Mesendoderm (in vitro differentiated cells): ENCODE measurements around the gene CCNH. TPM values are rescaled to one million over a fixed set of nuclear protein-coding genes. Genes with fewer than 3 reads are reported as not detected.

Source experiments
- DNase-seq: peaks from one replicate; pipeline ENCODE4 v3.0.0; 2013
- H2AK5ac ChIP-seq: 2 replicates; pipeline ENCODE4 v1.6.1; 2013; ENCODE audit warnings: low read length, inconsistent platforms
- H2BK120ac ChIP-seq: 2 replicates; pipeline ENCODE4 v1.6.1; 2013; ENCODE audit warnings: low read depth, mild to moderate bottlenecking, low read length, moderate library complexity, mixed read lengths
- H2BK15ac ChIP-seq: replicated peaks from 2 replicates; pipeline ENCODE4 v1.6.1; 2013; ENCODE audit warnings: low read depth, mild to moderate bottlenecking, moderate library complexity
- H2BK5ac ChIP-seq: 2 replicates; pipeline ENCODE4 v1.6.1; 2013; ENCODE audit warnings: low read length, inconsistent platforms
- H3K18ac ChIP-seq: 2 replicates; pipeline ENCODE4 v1.6.1; 2013; ENCODE audit warnings: mild to moderate bottlenecking, low read length, mixed read lengths
- H3K23ac ChIP-seq: one replicate; pipeline ENCODE4 v1.6.1; 2013; ENCODE audit warnings: low read length
- H3K27ac ChIP-seq: 2 replicates; pipeline ENCODE4 v1.5.1; 2013; ENCODE audit warnings: low read depth, mild to moderate bottlenecking, inconsistent platforms, low read length, moderate library complexity
- H3K27me3 ChIP-seq: 2 replicates; pipeline ENCODE4 v1.6.1; 2013; ENCODE audit warnings: low read length, control low read depth, mild to moderate bottlenecking, inconsistent platforms; ENCODE audit not compliant: insufficient read depth, poor library complexity
- H3K36me3 ChIP-seq: 2 replicates; pipeline ENCODE4 v1.6.1; 2013; ENCODE audit warnings: low read length, inconsistent platforms; ENCODE audit not compliant: control insufficient read depth, insufficient read depth
- H3K4ac ChIP-seq: one replicate; pipeline ENCODE4 v1.6.1; 2013; ENCODE audit warnings: low read depth, mild to moderate bottlenecking, low read length, moderate library complexity
- H3K4me1 ChIP-seq: 2 replicates; pipeline ENCODE4 v1.6.1; 2013; ENCODE audit warnings: low read depth, low read length, inconsistent platforms; ENCODE audit not compliant: control insufficient read depth
- H3K4me2 ChIP-seq: 2 replicates; pipeline ENCODE4 v1.6.1; 2013; ENCODE audit warnings: low read length
- H3K4me3 ChIP-seq: 2 replicates; pipeline ENCODE4 v1.5.1; 2013; ENCODE audit warnings: mild to moderate bottlenecking, low read length
- H3K56ac ChIP-seq: one replicate; pipeline ENCODE4 v1.6.1; 2013; ENCODE audit warnings: low read length
- H3K79me1 ChIP-seq: 2 replicates; pipeline ENCODE4 v1.6.1; 2013; ENCODE audit warnings: low read length, inconsistent platforms
- H3K79me2 ChIP-seq: 2 replicates; pipeline ENCODE4 v1.6.1; 2013; ENCODE audit warnings: mild to moderate bottlenecking, low read length; ENCODE audit not compliant: control insufficient read depth, insufficient read depth
- H3K9ac ChIP-seq: 2 replicates; pipeline ENCODE4 v1.6.1; 2013; ENCODE audit warnings: low read length, inconsistent platforms
- H4K5ac ChIP-seq: one replicate; pipeline ENCODE4 v1.6.1; 2013; ENCODE audit warnings: low read length
- H4K8ac ChIP-seq: one replicate; pipeline ENCODE4 v1.6.1; 2013; ENCODE audit warnings: low read depth, mild to moderate bottlenecking, control low read depth, low read length, moderate library complexity
- WGBS: extraction: QIAGEN DNeasy Blood & Tissue Kit; methylation state at CpG from one replicate; pipeline ENCODE4 v1.1.7; 2013; ENCODE audit warnings: low lambda C conversion rate, missing lambda C conversion rate; ENCODE audit not compliant: insufficient coverage; ENCODE audit errors: extremely low coverage; 5-methylcytosine and 5-hydroxymethylcytosine counted together
- polyA plus RNA-seq, 2 experiments: library from polyadenylated mRNA; stranded (reverse); fragments of 200-250 nt; gene quantifications; one replicate each; pipeline ENCODE4 v1.2.3, GENCODE V29; 2013

Gene CCNH
- polyA plus RNA-seq (2013, experiment 1 of 2): 29.2 TPM
- polyA plus RNA-seq (2013, experiment 2 of 2): 30.6 TPM

DNA sequence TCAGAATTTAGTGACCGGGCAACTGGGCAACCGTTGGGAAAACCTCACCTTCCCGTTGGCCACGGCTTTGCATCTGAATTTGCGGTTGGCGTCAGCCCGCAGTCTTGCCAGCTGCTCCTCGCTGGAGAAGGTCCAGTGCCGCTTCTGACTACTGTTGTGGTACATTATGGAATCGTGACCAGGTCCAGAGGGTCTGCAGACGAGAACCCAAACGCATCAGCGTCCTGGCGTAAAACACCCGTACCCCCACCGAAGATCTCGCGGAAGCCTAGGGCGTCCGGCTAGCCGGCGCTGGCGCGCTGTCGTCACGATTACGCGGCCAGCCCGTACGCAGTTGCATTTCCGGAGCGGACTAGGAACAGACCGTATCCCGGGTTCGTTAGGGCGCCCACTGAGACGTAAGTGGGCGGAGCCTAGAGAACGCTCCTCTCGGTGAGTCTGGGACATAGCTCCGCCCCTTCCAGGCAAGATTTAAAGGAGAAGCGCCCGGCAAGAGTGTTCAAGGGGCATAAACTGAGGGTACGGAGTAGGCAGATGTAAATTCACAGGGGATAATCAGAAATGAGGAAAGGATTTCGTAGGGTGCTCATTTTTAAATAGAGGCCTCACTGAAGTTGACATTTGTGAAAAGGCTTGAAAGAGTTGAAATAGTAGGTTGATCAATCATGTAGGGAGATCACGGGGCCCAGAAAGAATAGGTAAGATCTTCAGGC is at the start of gene CCNH:
TSS of gene CCNH (minus strand) at position 301 of the 713 bp plus-strand sequence. CDS start at position 165, 136 bp downstream.
- peak; percentile 99 for DNase-seq
- H3K4me2 ChIP-seq: peak within 1 kb of the TSS; percentile 64
- H3K23ac ChIP-seq: peak within 1 kb of the TSS; percentile 48
- H2AK5ac ChIP-seq: no peak within 1 kb of the TSS
- no peak within 1 kb of the TSS for H2BK15ac ChIP-seq
- peak within 1 kb of the TSS; percentile 21 for H3K18ac ChIP-seq
- H3K79me2 ChIP-seq: peaks cover 16% of the 10 kb centered on the region
- peak within 1 kb of the TSS; percentile 98 for H3K4me3 ChIP-seq
- H3K36me3 ChIP-seq: no peaks in the 10 kb centered on the region
- H3K79me1 ChIP-seq: peaks cover 7% of the 10 kb centered on the region
- no peaks in the 10 kb centered on the region for H3K27me3 ChIP-seq
- H3K4me1 ChIP-seq: no peaks in the 10 kb centered on the region
- peak within 1 kb of the TSS; percentile 42 for H3K4ac ChIP-seq
- H4K5ac ChIP-seq: peak within 1 kb of the TSS; percentile 50
- no CpG with 5 or more reads among the region's 46 CpGs for WGBS
- no peak within 1 kb of the TSS for H4K8ac ChIP-seq
- H2BK120ac ChIP-seq: no peak within 1 kb of the TSS
- no peak within 1 kb of the TSS for H2BK5ac ChIP-seq
- peak within 1 kb of the TSS; percentile 10 for H3K27ac ChIP-seq
- H3K9ac ChIP-seq: peak within 1 kb of the TSS; percentile 96
- H3K56ac ChIP-seq: peak within 1 kb of the TSS; percentile 96

GRCh38 chr5:87457706-87458105 is 45.0 kb upstream of the CCNH start:
- H4K8ac ChIP-seq: no peak overlapping the region
- no peak for DNase-seq
- H3K27me3 ChIP-seq: no peaks in the 10 kb centered on the region

DNA sequence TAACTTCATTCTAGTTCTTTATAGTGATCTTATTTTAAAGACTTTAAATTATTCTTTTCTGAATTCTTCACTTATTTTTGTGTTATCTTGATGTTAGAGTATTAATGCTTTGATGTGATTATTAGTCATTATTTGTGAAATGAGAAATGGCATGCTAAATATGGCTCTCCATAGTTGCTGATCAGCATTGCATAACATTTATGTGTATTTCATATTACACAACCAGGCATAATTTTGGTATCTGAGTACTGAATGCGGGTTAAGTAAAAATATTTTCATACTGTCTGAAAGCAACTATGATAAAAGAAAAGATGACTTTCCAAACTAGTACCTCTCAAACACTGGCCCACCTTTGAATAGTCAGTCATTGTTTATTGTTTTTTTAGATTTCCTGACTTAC is 41.1 kb upstream of the CCNH start:
- WGBS: no CpG with 5 or more reads among the region's 1 CpG
- no peak overlapping the region for H3K23ac ChIP-seq
- no peak for DNase-seq
- H4K8ac ChIP-seq: no peak overlapping the region
- no peak overlapping the region for H4K5ac ChIP-seq
- no peak overlapping the region for H2BK5ac ChIP-seq
- H3K18ac ChIP-seq: no peak overlapping the region
- no peak overlapping the region for H2BK15ac ChIP-seq
- H3K4me1 ChIP-seq: no peaks in the 10 kb centered on the region
- no peaks in the 10 kb centered on the region for H3K79me1 ChIP-seq
- H2BK120ac ChIP-seq: no peak overlapping the region
- H2AK5ac ChIP-seq: no peak overlapping the region
- H3K4ac ChIP-seq: no peak overlapping the region
- no peak overlapping the region for H3K56ac ChIP-seq
- H3K27ac ChIP-seq: no peak overlapping the region
- no peaks in the 10 kb centered on the region for H3K27me3 ChIP-seq
- no peak overlapping the region for H3K4me3 ChIP-seq
- H3K36me3 ChIP-seq: no peaks in the 10 kb centered on the region
- no peak overlapping the region for H3K4me2 ChIP-seq
- no peak overlapping the region for H3K9ac ChIP-seq
- no peaks in the 10 kb centered on the region for H3K79me2 ChIP-seq

More at GRCh38 chr5:87457706-87458105, 45.0 kb upstream of the CCNH start:
- Histone ChIP-seq H3K4me3 (no peak overlapping the region), H2BK5ac (no peak overlapping the region), H2AK5ac (no peak overlapping the region), H3K36me3 (no peaks in the 10 kb centered on the region), H3K4ac (no peak overlapping the region), H3K56ac (no peak overlapping the region), H3K79me2 (no peaks in the 10 kb centered on the region), H2BK120ac (no peak overlapping the region), H3K4me2 (no peak overlapping the region), H4K5ac (no peak overlapping the region), H3K4me1 (no peaks in the 10 kb centered on the region), H3K9ac (no peak overlapping the region), H3K79me1 (no peaks in the 10 kb centered on the region), H3K27ac (no peak overlapping the region), H3K23ac (no peak overlapping the region), H2BK15ac (no peak overlapping the region), H3K18ac (no peak overlapping the region)

GRCh38 chr5:87452837-87453236 is 40.1 kb upstream of the CCNH start:
- H2AK5ac ChIP-seq: no peak overlapping the region
- H3K4ac ChIP-seq: no peak overlapping the region
- no peak overlapping the region for H3K4me2 ChIP-seq
- H3K27ac ChIP-seq: no peak overlapping the region
- H2BK5ac ChIP-seq: no peak overlapping the region
- no peaks in the 10 kb centered on the region for H3K4me1 ChIP-seq
- no peaks in the 10 kb centered on the region for H3K36me3 ChIP-seq
- no peak for DNase-seq
- H3K18ac ChIP-seq: no peak overlapping the region
- no peaks in the 10 kb centered on the region for H3K27me3 ChIP-seq
- H4K8ac ChIP-seq: no peak overlapping the region
- H3K23ac ChIP-seq: no peak overlapping the region
- H3K56ac ChIP-seq: no peak overlapping the region
- no peaks in the 10 kb centered on the region for H3K79me1 ChIP-seq
- no peak overlapping the region for H3K4me3 ChIP-seq
- no peak overlapping the region for H2BK15ac ChIP-seq
- H3K9ac ChIP-seq: no peak overlapping the region
- H4K5ac ChIP-seq: no peak overlapping the region
- H2BK120ac ChIP-seq: no peak overlapping the region
- no peaks in the 10 kb centered on the region for H3K79me2 ChIP-seq

DNA sequence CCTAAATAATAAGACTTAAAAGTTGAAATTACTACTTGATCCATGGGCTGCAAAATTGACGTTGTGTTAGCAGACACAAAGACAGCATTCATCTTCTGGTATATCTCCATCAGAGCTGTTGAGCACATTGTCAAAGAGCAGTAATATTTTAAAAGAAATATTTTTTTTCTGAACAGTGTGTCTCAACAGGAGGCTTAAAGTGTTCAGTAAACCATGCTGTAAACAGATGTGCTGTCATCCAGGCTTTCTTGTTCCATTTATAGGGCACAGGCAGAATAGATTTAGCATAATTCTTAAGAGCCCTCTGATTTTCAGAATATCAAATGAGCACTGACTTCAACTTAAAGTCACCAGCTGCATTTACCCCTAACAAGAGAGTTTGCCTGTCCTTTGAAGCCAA is 29.7 kb upstream of the CCNH start:
- no CpG with 5 or more reads among the region's 1 CpG for WGBS
- no peaks in the 10 kb centered on the region for H3K79me1 ChIP-seq
- H3K9ac ChIP-seq: no peak overlapping the region

GRCh38 chr5:87438231-87438630 is 25.5 kb upstream of the CCNH start:
- Histone ChIP-seq H3K4ac (no peak overlapping the region), H3K56ac (no peak overlapping the region), H2AK5ac (no peak overlapping the region), H3K27me3 (no peaks in the 10 kb centered on the region), H3K36me3 (no peaks in the 10 kb centered on the region), H3K4me1 (no peaks in the 10 kb centered on the region), H4K5ac (no peak overlapping the region), H4K8ac (no peak overlapping the region), H3K23ac (no peak overlapping the region), H2BK15ac (no peak overlapping the region), H3K79me2 (no peaks in the 10 kb centered on the region), H3K79me1 (no peaks in the 10 kb centered on the region), H3K4me3 (no peak overlapping the region), H2BK120ac (no peak overlapping the region), H3K18ac (no peak overlapping the region), H3K27ac (no peak overlapping the region), H3K9ac (no peak overlapping the region), H2BK5ac (no peak overlapping the region), H3K4me2 (no peak overlapping the region)
- WGBS: no CpG with 5 or more reads among the region's 2 CpGs
- no peak for DNase-seq

More for the DNA sequence above, 29.7 kb upstream of the CCNH start:
- H4K5ac ChIP-seq: no peak overlapping the region
- H3K79me2 ChIP-seq: no peaks in the 10 kb centered on the region
- H2BK5ac ChIP-seq: no peak overlapping the region
- no peak overlapping the region for H4K8ac ChIP-seq
- no peak overlapping the region for H3K4me3 ChIP-seq
- H3K4ac ChIP-seq: no peak overlapping the region
- H3K18ac ChIP-seq: no peak overlapping the region
- no peak overlapping the region for H3K56ac ChIP-seq
- no peaks in the 10 kb centered on the region for H3K27me3 ChIP-seq
- H2BK15ac ChIP-seq: no peak overlapping the region
- no peak overlapping the region for H3K23ac ChIP-seq
- DNase-seq: no peak
- H2BK120ac ChIP-seq: no peak overlapping the region
- no peaks in the 10 kb centered on the region for H3K4me1 ChIP-seq
- H3K4me2 ChIP-seq: no peak overlapping the region
- no peak overlapping the region for H2AK5ac ChIP-seq
- H3K27ac ChIP-seq: no peak overlapping the region
- H3K36me3 ChIP-seq: no peaks in the 10 kb centered on the region
